ENCODE measurements around the gene RHEX.

RHEX gene

DNA sequence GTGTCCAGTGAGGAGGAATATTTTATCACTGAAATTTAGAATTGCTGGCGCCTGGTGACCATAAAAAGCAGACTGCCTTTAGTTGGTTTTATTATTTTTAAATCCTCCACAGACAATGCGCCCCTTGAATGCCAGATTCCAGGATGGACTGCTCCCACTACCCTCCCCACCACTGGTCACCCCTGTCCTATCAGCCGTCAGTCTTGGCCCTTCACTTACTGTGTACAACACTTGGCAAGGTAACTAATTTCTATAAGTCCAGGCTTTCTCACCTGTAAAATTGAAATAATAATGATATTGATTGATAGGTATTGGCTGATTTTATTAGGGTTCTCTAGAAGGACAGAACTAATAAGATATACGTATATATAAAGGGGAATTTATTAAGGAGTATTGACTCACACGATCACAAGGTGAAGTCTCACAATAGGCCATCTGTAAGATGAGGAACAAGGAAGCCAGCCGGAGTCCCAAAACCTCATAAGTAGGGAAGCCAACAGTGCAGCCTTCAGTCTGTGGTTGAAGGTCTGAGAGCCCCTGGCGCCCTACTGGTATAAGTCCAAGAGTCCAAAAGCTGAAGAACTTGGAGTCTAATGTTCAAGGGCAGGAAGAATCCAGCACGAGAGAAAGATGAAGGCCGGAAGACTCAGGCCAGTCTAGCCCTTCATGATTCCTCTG lies 17.8 kb downstream of the RHEX start:
- ChIA-PET CTCF (interaction anchor here (0.6 to 2.1 kb wide), 4 partner anchors 11 to 484 kb away, joined by 3 to 9 read pairs (median 4); no protein-coding TSS in a partner anchor), POLR2A (no interaction called here)
- Histone ChIP-seq H3K4me3 (ENCODE audit: control insufficient read depth in 1 of 7, extremely low read depth in 1 of 7, insufficient read depth in 4 of 7, low read depth in 2 of 7, low read length in 6 of 7) (no peak overlapping the region), H3K9me3 (ENCODE audit: control extremely low read depth in 1 of 5, control insufficient read depth in 4 of 5, insufficient read depth in 2 of 5, low read depth in 1 of 5, low read length in 4 of 5) (no peaks in the 10 kb centered on the region), H3K4me1 (ENCODE audit: control extremely low read depth in 1 of 4, control insufficient read depth in 4 of 4, insufficient read depth in 4 of 4, low read length in 3 of 4) (peaks cover 11 to 53% (median 47%) of the 10 kb centered on the region in 4 experiments), H3K36me3 (ENCODE audit: control insufficient read depth in 4 of 4, insufficient read depth in 4 of 4, low read length in 3 of 4) (peaks cover 0 to 3% (median 0%) of the 10 kb centered on the region in 4 experiments), H3K27me3 (replicated peaks in 2 of 5; ENCODE audit: control insufficient read depth in 4 of 5, insufficient read depth in 5 of 5, low read length in 4 of 5) (no peaks in the 10 kb centered on the region), H3K27ac (ENCODE audit: insufficient read depth in 1 of 2, low read depth in 1 of 2, low read length in 2 of 2, poor library complexity in 1 of 2, severe bottlenecking in 2 of 2) (no peak overlapping the region)
- no peak for DNase-seq
- 86% methylated on average over 7 of the region's 9 CpGs for WGBS (ENCODE audit: insufficient coverage)

DNA sequence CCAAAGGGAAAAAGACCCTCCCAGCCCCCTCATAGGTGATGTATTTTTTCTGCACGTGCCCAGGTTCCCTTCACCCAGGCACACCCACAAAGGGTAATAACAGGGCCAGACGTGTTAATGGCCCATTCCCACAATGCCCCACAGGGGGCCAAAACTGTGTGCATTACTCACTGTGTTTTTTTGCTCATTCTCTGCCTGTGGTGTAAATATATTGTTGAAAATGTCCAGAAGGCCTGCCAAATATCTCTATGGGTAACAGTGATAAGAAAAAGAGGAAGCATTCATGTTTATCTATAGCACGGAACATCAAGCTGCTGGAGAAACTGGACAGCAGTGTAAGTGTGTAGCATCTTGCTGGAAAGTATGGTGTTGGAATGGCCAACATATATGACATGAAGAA lies 21.9 kb downstream of the RHEX start:
- ChIA-PET POLR2A (interaction anchor here (1.0 kb wide), 1 partner anchor 9 kb away, joined by 3 read pairs; no protein-coding TSS in a partner anchor), CTCF (interaction anchor here (1.9 kb wide), 1 partner anchor 31 kb away, joined by 5 read pairs; no protein-coding TSS in a partner anchor)
- no peaks in the 10 kb centered on the region for H3K9me3 ChIP-seq (ENCODE audit: control extremely low read depth in 1 of 5, control insufficient read depth in 4 of 5, insufficient read depth in 2 of 5, low read depth in 1 of 5, low read length in 4 of 5)

DNA sequence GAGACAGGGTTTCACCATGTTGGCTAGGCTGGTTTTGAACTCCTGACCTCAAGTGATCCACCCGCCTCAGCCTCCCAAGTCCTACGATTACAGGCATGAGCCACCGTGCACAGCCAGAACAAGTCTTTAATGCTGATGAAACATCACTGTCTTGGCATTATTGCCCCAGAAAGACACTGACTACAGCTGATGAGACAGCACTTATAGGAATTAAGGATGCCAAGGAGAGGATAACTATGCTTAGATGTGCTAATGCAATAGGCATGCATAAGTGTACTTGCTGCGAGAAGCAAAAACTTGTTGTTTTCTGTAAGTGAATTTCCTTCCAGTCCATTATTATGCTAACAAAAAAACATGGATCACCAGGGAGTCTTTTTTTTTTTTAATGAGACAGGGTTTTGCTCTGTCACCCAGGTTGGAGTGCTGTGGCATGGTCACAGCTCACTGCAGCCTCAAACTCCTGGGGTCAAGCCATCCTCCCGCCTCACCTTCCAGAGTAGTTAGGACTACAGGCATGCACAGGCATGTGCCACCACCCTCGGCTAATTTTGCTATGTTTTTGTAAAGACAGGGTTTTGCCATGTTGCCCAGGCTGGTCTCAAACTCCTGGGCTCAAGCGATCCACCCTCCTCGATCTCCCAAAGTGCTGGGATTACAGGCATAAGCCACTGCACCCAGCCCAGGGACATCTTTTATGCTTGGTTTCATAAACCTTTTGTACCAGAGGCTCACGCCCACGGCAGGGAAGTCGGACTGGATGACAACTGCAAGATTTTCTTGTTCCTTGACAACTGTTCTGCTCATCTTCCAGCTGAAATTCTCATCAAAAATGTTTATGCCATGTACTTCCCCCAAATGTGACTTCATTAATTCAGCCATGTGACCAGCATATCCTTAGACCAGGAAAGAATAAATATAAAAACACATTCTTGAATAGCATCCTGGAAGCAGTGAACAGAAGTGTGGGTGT lies 23.1 kb downstream of the RHEX start:
- H3K4me1 ChIP-seq (ENCODE audit: control extremely low read depth in 1 of 4, control insufficient read depth in 4 of 4, insufficient read depth in 4 of 4, low read length in 3 of 4), result peaks cover 12 to 54% (median 46%) of the 10 kb centered on the region in 4 experiments
- DNase-seq, result no peak
- peaks cover 0 to 3% (median 0%) of the 10 kb centered on the region in 4 experiments for H3K36me3 ChIP-seq (ENCODE audit: control insufficient read depth in 4 of 4, insufficient read depth in 4 of 4, low read length in 3 of 4)
- H3K27me3 ChIP-seq (replicated peaks in 2 of 5; ENCODE audit: control insufficient read depth in 4 of 5, insufficient read depth in 5 of 5, low read length in 4 of 5), result no peaks in the 10 kb centered on the region
- POLR2A ChIA-PET, result no interaction called here
- H3K9me3 ChIP-seq (ENCODE audit: control extremely low read depth in 1 of 5, control insufficient read depth in 4 of 5, insufficient read depth in 2 of 5, low read depth in 1 of 5, low read length in 4 of 5), result no peaks in the 10 kb centered on the region
- no peak overlapping the region for H3K4me3 ChIP-seq (ENCODE audit: control insufficient read depth in 1 of 7, extremely low read depth in 1 of 7, insufficient read depth in 4 of 7, low read depth in 2 of 7, low read length in 6 of 7)
- WGBS (ENCODE audit: insufficient coverage), result 91% methylated on average over 10 of the region's 11 CpGs
- CTCF ChIA-PET, result interaction anchor here (1.2 to 2.3 kb wide), 4 partner anchors 12 to 45 kb away, joined by 3 to 7 read pairs (median 6); no protein-coding TSS in a partner anchor
- H3K27ac ChIP-seq (ENCODE audit: insufficient read depth in 1 of 2, low read depth in 1 of 2, low read length in 2 of 2, poor library complexity in 1 of 2, severe bottlenecking in 2 of 2), result no peak overlapping the region

More for the DNA sequence above, 21.9 kb downstream of the RHEX start:
- WGBS (ENCODE audit: insufficient coverage), result 28% methylated on average over 3 of the region's 3 CpGs
- no peaks in the 10 kb centered on the region for H3K27me3 ChIP-seq (replicated peaks in 2 of 5; ENCODE audit: control insufficient read depth in 4 of 5, insufficient read depth in 5 of 5, low read length in 4 of 5)
- peak overlapping the region in 1 of 2 experiments; percentile 57 for H3K27ac ChIP-seq (ENCODE audit: insufficient read depth in 1 of 2, low read depth in 1 of 2, low read length in 2 of 2, poor library complexity in 1 of 2, severe bottlenecking in 2 of 2)
- H3K36me3 ChIP-seq (ENCODE audit: control insufficient read depth in 4 of 4, insufficient read depth in 4 of 4, low read length in 3 of 4), result peaks cover 0 to 3% (median 0%) of the 10 kb centered on the region in 4 experiments
- H3K4me1 ChIP-seq (ENCODE audit: control extremely low read depth in 1 of 4, control insufficient read depth in 4 of 4, insufficient read depth in 4 of 4, low read length in 3 of 4), result peaks cover 7 to 42% (median 37%) of the 10 kb centered on the region in 4 experiments
- H3K4me3 ChIP-seq (ENCODE audit: control insufficient read depth in 1 of 7, extremely low read depth in 1 of 7, insufficient read depth in 4 of 7, low read depth in 2 of 7, low read length in 6 of 7), result no peak overlapping the region
- peak; percentile 63 to 90 (median 86) for DNase-seq

DNA sequence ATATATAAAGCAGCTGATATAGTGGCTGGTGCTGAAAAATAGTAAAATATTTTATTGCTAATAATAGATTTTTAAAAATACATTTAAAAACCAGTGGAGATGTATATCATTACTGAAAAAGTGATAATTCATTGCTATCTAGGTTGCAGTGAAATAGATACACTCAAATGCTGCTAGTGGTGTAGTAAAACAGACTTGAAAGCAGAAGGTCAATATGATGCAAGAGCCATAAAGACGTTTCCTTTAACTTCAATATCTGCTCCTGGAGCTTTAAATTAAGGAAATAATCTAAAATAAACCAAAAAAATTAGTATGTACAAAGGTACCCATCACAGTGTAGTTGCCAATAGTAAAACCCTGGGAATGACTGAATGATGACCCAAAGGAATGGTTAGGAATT lies 26.2 kb downstream of the RHEX start:
- ChIA-PET POLR2A (no interaction called here), CTCF (interaction anchor here (0.6 to 2.1 kb wide), 5 partner anchors 10 to 48 kb away, joined by 3 to 8 read pairs (median 4); no protein-coding TSS in a partner anchor)
- DNase-seq, result peak in 1 of 3 donors; percentile 41
- Histone ChIP-seq H3K4me1 (ENCODE audit: control extremely low read depth in 1 of 4, control insufficient read depth in 4 of 4, insufficient read depth in 4 of 4, low read length in 3 of 4) (peaks cover 14 to 74% (median 60%) of the 10 kb centered on the region in 4 experiments), H3K36me3 (ENCODE audit: control insufficient read depth in 4 of 4, insufficient read depth in 4 of 4, low read length in 3 of 4) (no peaks in the 10 kb centered on the region), H3K4me3 (ENCODE audit: control insufficient read depth in 1 of 7, extremely low read depth in 1 of 7, insufficient read depth in 4 of 7, low read depth in 2 of 7, low read length in 6 of 7) (no peak overlapping the region), H3K9me3 (ENCODE audit: control extremely low read depth in 1 of 5, control insufficient read depth in 4 of 5, insufficient read depth in 2 of 5, low read depth in 1 of 5, low read length in 4 of 5) (no peaks in the 10 kb centered on the region), H3K27me3 (replicated peaks in 2 of 5; ENCODE audit: control insufficient read depth in 4 of 5, insufficient read depth in 5 of 5, low read length in 4 of 5) (no peaks in the 10 kb centered on the region), H3K27ac (ENCODE audit: insufficient read depth in 1 of 2, low read depth in 1 of 2, low read length in 2 of 2, poor library complexity in 1 of 2, severe bottlenecking in 2 of 2) (peak overlapping the region in 1 of 2 experiments; percentile 15)
- no CpG with 5 or more reads among the region's 1 CpG for WGBS (ENCODE audit: insufficient coverage)

DNA sequence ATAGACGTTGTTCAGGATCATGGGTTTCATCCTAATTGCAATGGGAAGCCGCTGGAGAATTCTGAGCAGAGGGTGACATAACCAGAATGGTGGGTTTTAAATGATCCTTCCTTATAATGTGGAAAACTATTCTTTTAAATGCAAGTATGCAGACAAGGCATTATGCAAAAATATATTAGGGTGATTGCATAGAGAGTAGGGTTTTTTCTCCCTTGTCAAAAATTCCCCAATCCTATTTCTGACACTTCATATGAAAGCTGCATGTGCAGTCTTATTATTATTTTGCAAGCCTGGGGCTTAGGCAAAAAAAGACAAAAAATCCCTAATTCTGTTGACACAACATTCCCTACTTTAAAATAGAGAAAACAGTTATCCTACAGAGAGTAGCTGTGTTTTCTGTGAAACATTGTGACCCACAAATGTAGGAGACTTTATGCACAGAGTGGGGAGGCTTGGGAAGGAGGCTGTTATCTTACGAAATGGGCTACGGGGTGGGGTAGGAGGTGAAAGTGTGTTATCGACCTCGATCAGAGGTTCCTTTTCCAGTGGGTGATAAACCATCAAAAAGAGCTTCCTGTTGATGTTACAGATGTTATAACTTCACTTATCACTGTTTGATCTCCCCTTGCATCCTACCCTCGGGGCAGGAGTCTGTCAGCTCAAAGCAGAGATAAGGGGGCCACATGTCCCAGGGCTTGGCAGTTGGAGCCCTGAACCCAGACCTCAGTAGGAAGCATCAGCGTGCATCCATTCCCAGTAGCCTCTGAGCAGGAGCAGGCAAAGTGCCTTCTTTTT lies 27.2 kb downstream of the RHEX start:
- DNase-seq, result peak in 2 of 3 donors; percentile 63 to 73
- Histone ChIP-seq H3K4me3 (ENCODE audit: control insufficient read depth in 1 of 7, extremely low read depth in 1 of 7, insufficient read depth in 4 of 7, low read depth in 2 of 7, low read length in 6 of 7) (peak overlapping the region in 2 of 7 experiments; percentile 10 to 26), H3K27ac (ENCODE audit: insufficient read depth in 1 of 2, low read depth in 1 of 2, low read length in 2 of 2, poor library complexity in 1 of 2, severe bottlenecking in 2 of 2) (no peak overlapping the region), H3K4me1 (ENCODE audit: control extremely low read depth in 1 of 4, control insufficient read depth in 4 of 4, insufficient read depth in 4 of 4, low read length in 3 of 4) (peaks cover 9 to 63% (median 54%) of the 10 kb centered on the region in 4 experiments), H3K36me3 (ENCODE audit: control insufficient read depth in 4 of 4, insufficient read depth in 4 of 4, low read length in 3 of 4) (no peaks in the 10 kb centered on the region), H3K27me3 (replicated peaks in 2 of 5; ENCODE audit: control insufficient read depth in 4 of 5, insufficient read depth in 5 of 5, low read length in 4 of 5) (no peaks in the 10 kb centered on the region), H3K9me3 (ENCODE audit: control extremely low read depth in 1 of 5, control insufficient read depth in 4 of 5, insufficient read depth in 2 of 5, low read depth in 1 of 5, low read length in 4 of 5) (no peaks in the 10 kb centered on the region)
- WGBS (ENCODE audit: insufficient coverage), result 10% methylated on average over 5 of the region's 8 CpGs
- CTCF ChIA-PET, result interaction anchor here (1.0 to 3.7 kb wide), 7 partner anchors 9 to 49 kb away, joined by 4 to 19 read pairs (median 5); no protein-coding TSS in a partner anchor
- POLR2A ChIA-PET, result interaction anchor here (0.8 kb wide), 1 partner anchor 50 kb away, joined by 3 read pairs; no protein-coding TSS in a partner anchor

DNA sequence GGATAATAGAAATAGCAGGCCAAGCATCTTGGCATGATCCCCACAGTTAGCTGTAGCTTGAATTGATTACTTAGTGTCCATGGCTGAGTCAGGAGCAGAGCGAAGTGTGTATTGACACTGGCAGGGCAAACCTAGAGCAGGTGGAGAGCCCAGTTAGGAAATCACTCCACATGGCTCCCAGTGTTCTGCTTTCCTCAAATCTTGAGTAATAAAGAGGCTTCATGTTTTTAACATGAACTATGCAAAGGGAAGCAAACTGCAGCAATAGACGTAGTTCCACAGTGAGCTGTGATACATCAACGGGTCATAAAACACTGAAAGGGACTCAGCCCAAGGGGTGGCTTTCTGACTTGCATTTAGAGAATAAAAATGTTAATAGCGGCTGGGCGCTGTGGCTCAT lies 28.9 kb downstream of the RHEX start:
- Histone ChIP-seq H3K27me3 (replicated peaks in 2 of 5; ENCODE audit: control insufficient read depth in 4 of 5, insufficient read depth in 5 of 5, low read length in 4 of 5) (no peaks in the 10 kb centered on the region), H3K4me3 (ENCODE audit: control insufficient read depth in 1 of 7, extremely low read depth in 1 of 7, insufficient read depth in 4 of 7, low read depth in 2 of 7, low read length in 6 of 7) (no peak overlapping the region), H3K36me3 (ENCODE audit: control insufficient read depth in 4 of 4, insufficient read depth in 4 of 4, low read length in 3 of 4) (no peaks in the 10 kb centered on the region), H3K4me1 (ENCODE audit: control extremely low read depth in 1 of 4, control insufficient read depth in 4 of 4, insufficient read depth in 4 of 4, low read length in 3 of 4) (peaks cover 9 to 59% (median 54%) of the 10 kb centered on the region in 4 experiments), H3K9me3 (ENCODE audit: control extremely low read depth in 1 of 5, control insufficient read depth in 4 of 5, insufficient read depth in 2 of 5, low read depth in 1 of 5, low read length in 4 of 5) (no peaks in the 10 kb centered on the region), H3K27ac (ENCODE audit: insufficient read depth in 1 of 2, low read depth in 1 of 2, low read length in 2 of 2, poor library complexity in 1 of 2, severe bottlenecking in 2 of 2) (no peak overlapping the region)
- 90% methylated on average over 5 of the region's 5 CpGs for WGBS (ENCODE audit: insufficient coverage)
- DNase-seq, result peak in 2 of 3 donors; percentile 61 to 71
- CTCF ChIA-PET, result interaction anchor here (0.8 to 4.9 kb wide), 6 partner anchors 8 to 52 kb away, joined by 3 to 25 read pairs (median 6); no protein-coding TSS in a partner anchor
- POLR2A ChIA-PET, result no interaction called here
